AG04449 (cell line): Measurements from ENCODE around the gene MRTO4.

ENCODE experiments used
- CTCF ChIA-PET: fragments of 350-600 bp; formaldehyde crosslinking; extraction: SDS; loops from one replicate; lab custom pipeline; 2021; ENCODE audit warnings: antibody characterized with exemption; lab: Yijun Ruan, JAX
- POLR2A ChIA-PET: fragments of 400-600, 350-600 bp; formaldehyde crosslinking; extraction: SDS; loops from one replicate; lab custom pipeline; 2020; ENCODE audit warnings: antibody characterized with exemption, inconsistent platforms; lab: Yijun Ruan, JAX
- DNase-seq: peaks from one replicate; pipeline ENCODE4 v3.0.0-alpha.2; 2010; ENCODE audit warnings: low read depth, low spot score
- H3K4me3 ChIP-seq: 2 replicates; pipeline ENCODE4 v1.5.1; 2011; ENCODE audit warnings: low read depth, mild to moderate bottlenecking, control low read depth, low read length
- CTCF ChIP-seq: IDR thresholded peaks from one replicate; pipeline ENCODE4 v1.5.1; 2011; ENCODE audit warnings: mild to moderate bottlenecking, moderate library complexity, low read length, control low read depth, inconsistent platforms; ENCODE audit not compliant: insufficient read depth; ENCODE audit errors: missing control alignments

Gene MRTO4

GRCh38 chr1:19205845-19206244 lies 45.8 kb upstream of the MRTO4 start:
- CTCF ChIA-PET = interaction anchor here (1.0 to 1.8 kb wide), 2 partner anchors 25 to 35 kb away, joined by 3 to 6 read pairs; no protein-coding TSS in a partner anchor
- POLR2A ChIA-PET = interaction anchor here (0.6 kb wide), 1 partner anchor 1963 kb away, joined by 4 read pairs; no protein-coding TSS in a partner anchor
- H3K4me3 ChIP-seq = no peak overlapping the region
- TF ChIP-seq CTCF = no peak
- DNase-seq = no peak

- DNase-seq = no peak
- POLR2A ChIA-PET = no interaction called here
Observed at GRCh38 chr1:19206947-19207346, 44.7 kb upstream of the MRTO4 start.

GRCh38 chr1:19208710-19209438 lies 42.7 kb upstream of the MRTO4 start:
- POLR2A ChIA-PET = interaction anchor here (0.6 to 1.2 kb wide), 2 partner anchors 42 to 237 kb away, joined by 3 to 4 read pairs; partner anchors contain the start of gene EMC1
- TF ChIP-seq CTCF = no peak
- H3K4me3 ChIP-seq = peak overlapping the region; percentile 97
- no peak for DNase-seq
- CTCF ChIA-PET = interaction anchor here (0.9 to 1.6 kb wide), 5 partner anchors 12 to 443 kb away, joined by 3 to 4 read pairs (median 4); no protein-coding TSS in a partner anchor

More at GRCh38 chr1:19206947-19207346, 44.7 kb upstream of the MRTO4 start:
- CTCF ChIA-PET = no interaction called here
- no peak overlapping the region for H3K4me3 ChIP-seq
- no peak for TF ChIP-seq CTCF

GRCh38 chr1:19209439-19209989 lies 42.1 kb upstream of the MRTO4 start:
- H3K4me3 ChIP-seq = peak overlapping the region; percentile 97
- TF ChIP-seq CTCF = no peak
- no peak for DNase-seq
- CTCF ChIA-PET = interaction anchor here (0.9 to 1.6 kb wide), 3 partner anchors 13 to 442 kb away, joined by 4 read pairs; no protein-coding TSS in a partner anchor
- POLR2A ChIA-PET = interaction anchor here (1.2 kb wide), 1 partner anchor 42 kb away, joined by 3 read pairs; the partner anchor contains the start of gene EMC1

- no peak for TF ChIP-seq CTCF
- ChIA-PET POLR2A (interaction anchor here (1.2 kb wide), 1 partner anchor 41 kb away, joined by 3 read pairs; the partner anchor contains the start of gene EMC1), CTCF (interaction anchor here (1.2 to 2.9 kb wide), 2 partner anchors 28 to 31 kb away, joined by 3 to 17 read pairs; no protein-coding TSS in a partner anchor)
- peak within 1 kb of the TSS; percentile 97 for H3K4me3 ChIP-seq
- peak; percentile 52 for DNase-seq
Observed at GRCh38 chr1:19209990-19210771, 41.4 kb upstream of the MRTO4 start, which contains the start of gene UBR4. Gene UBR4, minus strand, starts transcription at chr1:19210266. Its CDS starts 18 bp downstream, at chr1:19210248.
